Measurements from ENCODE around the gene ICAM5.

GRCh38 chr19:10328558-10329429 is 39.0 kb downstream of the ICAM5 start:
- no peak for TF ChIP-seq SIN3A (IDR thresholded peaks at IDR 0.05; ENCODE audit: borderline replicate concordance, insufficient read depth, low read length)
- TF ChIP-seq TAF1 (IDR thresholded peaks at IDR 0.05; ENCODE audit: borderline replicate concordance, insufficient read depth, low read length), result no peak

All from PFSK-1 (cell line).